KMS-11 (cell line): ENCODE measurements around the gene PLOD3.
"Not testable (repeated sequence)": the region's sequence is repeated elsewhere in the genome, so short reads cannot be mapped to it uniquely, and the experiment has no call there.

Experiments used
- H2AFZ ChIP-seq: fragments of 200-600 bp; sonication (generic); 2 replicates; pipeline ENCODE4 v1.6.1; 2016; ENCODE audit warnings: antibody characterized with exemption, mixed run types, low read depth
- H3K27ac ChIP-seq: fragments of 200-600 bp; sonication (generic); 2 replicates; pipeline ENCODE4 v1.6.1; 2016; ENCODE audit warnings: mild to moderate bottlenecking, mixed run types
- H3K27me3 ChIP-seq: fragments of 200-600 bp; sonication (generic); 2 replicates; pipeline ENCODE4 v1.6.1; 2017; ENCODE audit warnings: mild to moderate bottlenecking, low read depth, mixed run types, moderate library complexity; ENCODE audit not compliant: insufficient read depth
- H3K36me3 ChIP-seq: fragments of 200-600 bp; sonication (generic); 2 replicates; pipeline ENCODE4 v1.6.1; 2017; ENCODE audit warnings: mild to moderate bottlenecking, mixed run types; ENCODE audit not compliant: insufficient read depth
- H3K4me1 ChIP-seq: fragments of 200-600 bp; sonication (generic); 2 replicates; pipeline ENCODE4 v1.6.1; 2016; ENCODE audit warnings: mild to moderate bottlenecking, low read depth, mixed run types; ENCODE audit not compliant: poor library complexity, severe bottlenecking
- H3K4me2 ChIP-seq: fragments of 200-600 bp; sonication (generic); 2 replicates; pipeline ENCODE4 v1.7.0; 2016; ENCODE audit warnings: mild to moderate bottlenecking, mixed run types
- H3K4me3 ChIP-seq: fragments of 200-600 bp; sonication (generic); IDR thresholded peaks from 2 replicates; pipeline ENCODE4 v1.6.1; 2017; ENCODE audit warnings: low read depth, low read length, mixed read lengths; ENCODE audit not compliant: insufficient read depth
- H3K79me2 ChIP-seq: fragments of 200-600 bp; sonication (generic); 2 replicates; pipeline ENCODE4 v1.6.1; 2016; ENCODE audit warnings: low read depth, mixed run types; ENCODE audit not compliant: insufficient read depth
- H3K9ac ChIP-seq: fragments of 200-600 bp; sonication (generic); 2 replicates; pipeline ENCODE4 v1.6.1; 2016; ENCODE audit warnings: mild to moderate bottlenecking, mixed run types
- H4K20me1 ChIP-seq: fragments of 200-600 bp; sonication (generic); 2 replicates; pipeline ENCODE4 v1.6.1; 2016; ENCODE audit warnings: mild to moderate bottlenecking, mixed run types; ENCODE audit not compliant: insufficient read depth
- CTCF ChIP-seq: fragments of 200-600 bp; sonication (generic); conservative IDR thresholded peaks from 2 replicates; pipeline ENCODE4 v1.6.1; 2017; ENCODE audit warnings: low read depth, mild to moderate bottlenecking, antibody characterized with exemption, low read length, moderate library complexity, mixed read lengths

PLOD3 gene

DNA sequence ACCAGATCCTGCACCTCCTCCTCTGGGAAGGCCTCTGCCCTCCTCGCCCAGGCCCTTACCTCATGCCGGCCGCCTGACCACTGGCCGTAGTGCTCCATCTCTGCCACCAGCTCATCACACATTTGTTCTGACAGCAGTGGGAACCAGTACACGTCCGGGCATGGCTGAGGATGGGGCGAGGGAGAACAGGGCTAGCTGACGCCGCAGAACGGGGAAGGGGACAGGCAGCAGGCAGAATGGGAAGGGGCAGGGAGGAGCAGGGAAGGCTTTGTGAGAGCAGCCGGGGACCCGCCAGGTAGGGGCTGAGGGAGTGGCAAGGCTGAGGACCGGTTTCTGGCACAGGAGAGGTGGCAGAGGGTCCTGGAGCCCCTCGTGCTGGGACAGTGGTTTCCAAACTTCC, 8.6 kb downstream of the PLOD3 start:
- Histone ChIP-seq H3K27me3 (0 out of 2 replicates have a peak, but pooled peaks cover 8% of the 10 kb centered on the region), H3K4me3 (no peak overlapping the region), H3K79me2 (no peaks in the 10 kb centered on the region), H4K20me1 (no peaks in the 10 kb centered on the region), H3K36me3 (no peaks in the 10 kb centered on the region), H3K27ac (no peak overlapping the region), H3K4me2 (no peak overlapping the region), H3K9ac (no peak overlapping the region), H2AFZ (no peak overlapping the region), H3K4me1 (no peaks in the 10 kb centered on the region)
- TF ChIP-seq CTCF = no peak

- Histone ChIP-seq H4K20me1 (no peaks in the 10 kb centered on the region), H3K36me3 (no peaks in the 10 kb centered on the region), H3K27ac (no peak overlapping the region), H3K27me3 (peaks cover 18% of the 10 kb centered on the region), H3K9ac (no peak overlapping the region), H3K4me3 (no peak overlapping the region), H2AFZ (no peak overlapping the region), H3K79me2 (no peaks in the 10 kb centered on the region), H3K4me1 (no peaks in the 10 kb centered on the region), H3K4me2 (no peak overlapping the region)
- no peak for TF ChIP-seq CTCF
Measured at GRCh38 chr7:101207459-101207858, 9.9 kb downstream of the PLOD3 start.

DNA sequence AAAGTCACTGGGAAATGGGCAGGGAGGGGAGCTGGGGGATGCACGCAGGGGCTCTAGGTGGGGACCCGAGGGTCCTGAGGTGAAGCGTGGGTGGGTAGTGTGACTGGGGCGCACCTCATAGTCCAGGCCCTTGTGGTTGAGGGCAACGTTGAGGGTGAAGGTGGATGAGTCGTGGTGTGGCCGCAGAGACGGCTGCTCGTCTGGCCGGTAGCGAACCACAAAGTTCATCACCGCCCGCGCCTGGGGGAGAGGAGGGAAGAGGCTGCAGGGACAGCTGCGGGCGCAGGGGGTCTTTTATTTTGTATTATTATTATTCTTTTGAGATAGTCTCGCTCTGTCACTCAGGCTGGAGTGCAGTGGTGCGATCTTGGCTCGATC, 10.7 kb downstream of the PLOD3 start:
- no peak overlapping the region for H2AFZ ChIP-seq
- no peaks in the 10 kb centered on the region for H3K36me3 ChIP-seq
- H4K20me1 ChIP-seq = no peaks in the 10 kb centered on the region
- H3K27me3 ChIP-seq = peaks cover 24% of the 10 kb centered on the region
- no peaks in the 10 kb centered on the region for H3K79me2 ChIP-seq
- H3K9ac ChIP-seq = no peak overlapping the region
- H3K4me1 ChIP-seq = no peaks in the 10 kb centered on the region
- TF ChIP-seq CTCF = no peak
- H3K27ac ChIP-seq = no peak overlapping the region
- H3K4me2 ChIP-seq = no peak overlapping the region
- H3K4me3 ChIP-seq = no peak overlapping the region

- Histone ChIP-seq H3K79me2 (no peaks in the 10 kb centered on the region), H4K20me1 (no peaks in the 10 kb centered on the region), H3K9ac (no peak overlapping the region), H2AFZ (no peak overlapping the region), H3K36me3 (no peaks in the 10 kb centered on the region), H3K27me3 (peaks cover 28% of the 10 kb centered on the region), H3K4me3 (no peak overlapping the region), H3K27ac (no peak overlapping the region), H3K4me2 (no peak overlapping the region), H3K4me1 (no peaks in the 10 kb centered on the region)
- TF ChIP-seq CTCF = no peak
Measured at GRCh38 chr7:101205901-101206664, 11.3 kb downstream of the PLOD3 start.

DNA sequence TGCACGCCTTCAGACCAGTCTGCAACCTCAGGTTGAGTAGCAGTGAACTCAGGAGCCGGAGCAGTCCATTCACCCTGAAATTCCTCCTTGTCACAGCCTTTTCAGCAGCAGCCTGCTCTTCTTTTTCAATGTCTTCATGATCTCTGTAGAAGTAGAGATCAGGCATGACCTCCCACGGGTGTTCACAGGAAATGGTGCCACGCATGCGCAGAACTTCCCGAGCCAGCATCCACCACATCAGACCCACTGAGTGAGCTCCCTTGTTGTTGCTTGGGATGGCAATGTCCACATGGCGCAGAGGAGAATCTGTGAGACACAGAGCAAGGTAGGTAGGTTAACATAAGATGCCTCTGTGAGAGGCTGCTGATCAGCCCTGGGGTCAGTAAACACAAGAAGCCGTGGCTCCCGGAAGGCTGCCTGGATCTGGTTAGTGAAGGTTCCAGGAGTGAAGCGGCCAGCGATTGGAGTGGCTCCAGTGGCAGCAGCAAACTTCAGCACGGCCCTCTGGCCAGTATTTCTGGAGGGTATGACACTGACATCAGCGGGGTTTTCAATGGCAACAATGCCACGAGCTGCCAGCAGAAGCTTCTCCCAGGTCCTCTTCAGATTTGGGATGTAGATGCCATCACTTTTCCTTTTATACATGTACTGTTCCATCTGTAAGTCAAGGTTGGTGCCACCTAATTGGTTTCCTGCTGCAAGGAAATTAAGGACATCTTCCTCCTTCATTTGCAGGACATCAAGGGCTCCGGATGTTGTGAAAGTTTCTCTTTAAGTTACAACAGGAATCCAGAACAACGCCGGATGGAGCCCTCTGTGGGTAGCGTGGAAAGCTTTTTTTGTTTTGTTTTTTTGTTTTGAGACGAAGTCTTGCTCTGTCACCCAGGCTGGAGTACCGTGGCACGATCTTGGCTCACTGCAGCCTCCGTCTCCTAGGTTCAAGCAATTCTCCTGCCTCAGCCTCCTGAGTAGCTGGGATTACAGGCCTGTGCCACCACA, 13.3 kb downstream of the PLOD3 start:
- H3K36me3 ChIP-seq, H4K20me1 ChIP-seq, H2AFZ ChIP-seq, H3K4me2 ChIP-seq, H3K79me2 ChIP-seq, H3K4me1 ChIP-seq, H3K4me3 ChIP-seq, H3K27ac ChIP-seq, H3K9ac ChIP-seq: not testable (repeated sequence)
- peaks cover 41% of the 10 kb centered on the region for H3K27me3 ChIP-seq
